ENCODE results near the gene KCP. TPM values are rescaled to one million over a fixed set of nuclear protein-coding genes. Genes with fewer than 3 reads are reported as not detected.

KCP gene
- total RNA-seq, 1 donor from 2014 or later = 4.3 TPM

DNA sequence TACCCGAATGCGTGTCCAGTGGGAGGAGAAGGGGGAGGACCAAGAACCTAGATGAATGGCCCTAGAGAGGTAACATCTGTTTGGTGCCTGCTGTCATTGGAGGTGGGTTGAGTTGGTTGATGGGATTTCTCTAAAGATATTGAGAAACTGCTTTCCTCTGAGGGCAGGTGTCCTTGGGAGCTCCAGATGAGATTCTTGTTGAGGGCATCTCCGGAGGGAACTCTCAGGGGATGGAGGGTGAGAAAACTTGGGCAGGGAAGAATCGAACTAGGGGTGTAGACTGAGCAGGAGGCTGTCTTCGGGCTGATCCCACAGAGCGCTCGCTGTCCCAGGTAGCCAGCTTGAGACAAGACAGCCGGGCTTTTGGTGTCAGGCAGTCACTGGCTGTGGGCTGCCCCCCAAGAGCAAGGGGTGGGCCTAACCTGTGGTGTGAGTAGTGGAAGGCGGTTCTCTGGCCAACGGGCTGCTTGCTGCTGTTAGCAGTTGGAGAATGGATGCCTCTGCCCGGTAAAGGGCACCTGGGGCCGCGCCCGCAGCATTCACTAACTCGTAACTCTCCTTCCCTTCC lies 30.9 kb upstream of the KCP start:
- TF ChIP-seq, protein P1, sequence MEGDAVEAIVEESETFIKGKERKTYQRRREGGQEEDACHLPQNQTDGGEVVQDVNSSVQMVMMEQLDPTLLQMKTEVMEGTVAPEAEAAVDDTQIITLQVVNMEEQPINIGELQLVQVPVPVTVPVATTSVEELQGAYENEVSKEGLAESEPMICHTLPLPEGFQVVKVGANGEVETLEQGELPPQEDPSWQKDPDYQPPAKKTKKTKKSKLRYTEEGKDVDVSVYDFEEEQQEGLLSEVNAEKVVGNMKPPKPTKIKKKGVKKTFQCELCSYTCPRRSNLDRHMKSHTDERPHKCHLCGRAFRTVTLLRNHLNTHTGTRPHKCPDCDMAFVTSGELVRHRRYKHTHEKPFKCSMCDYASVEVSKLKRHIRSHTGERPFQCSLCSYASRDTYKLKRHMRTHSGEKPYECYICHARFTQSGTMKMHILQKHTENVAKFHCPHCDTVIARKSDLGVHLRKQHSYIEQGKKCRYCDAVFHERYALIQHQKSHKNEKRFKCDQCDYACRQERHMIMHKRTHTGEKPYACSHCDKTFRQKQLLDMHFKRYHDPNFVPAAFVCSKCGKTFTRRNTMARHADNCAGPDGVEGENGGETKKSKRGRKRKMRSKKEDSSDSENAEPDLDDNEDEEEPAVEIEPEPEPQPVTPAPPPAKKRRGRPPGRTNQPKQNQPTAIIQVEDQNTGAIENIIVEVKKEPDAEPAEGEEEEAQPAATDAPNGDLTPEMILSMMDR (IDR thresholded peaks at IDR 0.05; ENCODE audit: unreplicated experiment) = no peak
- no peaks in the 10 kb centered on the region for H3K9me3 Mint-ChIP-seq (ENCODE audit: unreplicated experiment)
- no peak overlapping the region for H3K27ac Mint-ChIP-seq (ENCODE audit: unreplicated experiment)
- H3K4me1 Mint-ChIP-seq (ENCODE audit: unreplicated experiment) = peaks cover 14% of the 10 kb centered on the region
- no peak for DNase-seq (ENCODE audit: low spot score)
- H3K36me3 Mint-ChIP-seq (ENCODE audit: low read depth, unreplicated experiment) = peaks cover 5% of the 10 kb centered on the region
- H3K4me3 Mint-ChIP-seq (ENCODE audit: unreplicated experiment) = no peak overlapping the region
- peaks cover 12% of the 10 kb centered on the region for H3K27me3 Mint-ChIP-seq (ENCODE audit: unreplicated experiment)

DNA sequence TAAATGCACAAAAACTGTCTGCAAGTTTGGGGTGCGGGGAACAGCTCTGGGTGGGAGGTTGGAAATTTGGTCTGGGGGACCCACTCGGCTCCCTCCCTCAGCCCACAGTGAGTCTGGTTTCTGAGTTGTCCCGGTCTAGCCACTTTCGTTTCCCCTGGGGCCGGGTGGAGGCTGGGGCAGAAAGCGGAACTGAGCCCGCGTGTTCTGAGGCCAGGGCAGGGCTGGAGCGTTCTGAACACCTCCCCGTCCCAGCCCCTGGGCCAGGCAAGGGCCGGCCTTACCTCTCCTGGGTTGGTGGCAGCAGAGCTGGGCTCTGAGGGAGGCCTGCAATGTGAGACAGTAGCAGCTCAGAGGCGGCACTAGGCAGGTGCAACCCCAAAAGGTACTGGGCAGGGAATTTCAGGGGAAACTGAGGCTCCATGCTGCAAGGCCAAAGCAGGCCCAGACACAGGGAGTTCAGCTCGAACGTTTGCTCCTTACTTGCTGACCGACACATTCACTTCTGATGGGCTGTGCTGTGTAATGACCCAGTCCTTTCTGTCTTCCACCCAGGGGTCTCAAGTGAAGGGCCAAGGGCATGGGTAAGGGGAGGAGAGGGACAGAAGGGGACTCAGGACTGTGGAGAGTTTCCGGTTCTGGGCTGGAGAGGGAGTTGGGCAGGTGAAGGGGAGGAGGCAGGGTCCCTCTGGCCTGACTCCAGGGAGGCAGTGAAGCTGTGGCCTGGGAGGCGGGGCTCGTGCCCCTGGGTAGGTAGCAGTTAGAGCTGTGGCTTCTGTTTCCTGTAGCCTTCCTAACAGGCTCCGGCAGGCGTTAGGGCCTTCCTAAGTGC lies 30.2 kb upstream of the KCP start:
- peaks cover 14% of the 10 kb centered on the region for H3K4me1 Mint-ChIP-seq (ENCODE audit: unreplicated experiment)
- no peak for DNase-seq (ENCODE audit: low spot score)
- no peak overlapping the region for H3K4me3 Mint-ChIP-seq (ENCODE audit: unreplicated experiment)
- no peaks in the 10 kb centered on the region for H3K9me3 Mint-ChIP-seq (ENCODE audit: unreplicated experiment)
- H3K27ac Mint-ChIP-seq (ENCODE audit: unreplicated experiment) = no peak overlapping the region
- H3K27me3 Mint-ChIP-seq (ENCODE audit: unreplicated experiment) = peaks cover 12% of the 10 kb centered on the region
- H3K36me3 Mint-ChIP-seq (ENCODE audit: low read depth, unreplicated experiment) = peaks cover 5% of the 10 kb centered on the region
- TF ChIP-seq, protein P1 (IDR thresholded peaks at IDR 0.05; ENCODE audit: unreplicated experiment) = no peak

DNA sequence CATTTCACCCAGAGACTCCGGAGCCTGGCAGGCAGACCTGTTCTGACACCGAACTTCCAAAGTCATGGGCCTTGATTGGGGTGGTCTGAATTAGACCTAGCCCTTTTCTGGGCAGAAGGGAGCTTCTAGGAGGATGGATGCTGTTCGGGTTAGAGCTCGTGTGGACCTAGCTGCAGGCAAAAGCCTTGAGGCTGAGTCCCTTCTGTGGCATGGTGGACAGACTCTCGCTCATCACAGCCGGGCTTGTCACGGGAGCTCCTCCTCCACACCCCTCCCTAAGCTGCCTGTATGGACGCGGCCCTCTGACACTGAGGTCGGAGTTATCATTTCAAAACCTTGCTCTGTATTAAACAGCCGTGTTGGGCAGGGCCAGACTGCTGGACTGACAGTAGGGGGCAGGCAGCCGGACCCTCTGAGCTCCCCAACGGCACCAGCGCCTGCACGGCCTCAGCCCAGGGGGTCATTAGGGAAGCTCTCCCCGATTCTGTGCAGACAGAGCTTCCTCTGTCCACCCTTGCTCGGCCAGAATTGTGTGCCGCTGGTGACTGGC lies 29.4 kb upstream of the KCP start:
- H3K27ac Mint-ChIP-seq (ENCODE audit: unreplicated experiment) = no peak overlapping the region
- peaks cover 12% of the 10 kb centered on the region for H3K27me3 Mint-ChIP-seq (ENCODE audit: unreplicated experiment)
- H3K36me3 Mint-ChIP-seq (ENCODE audit: low read depth, unreplicated experiment) = peaks cover 5% of the 10 kb centered on the region
- H3K9me3 Mint-ChIP-seq (ENCODE audit: unreplicated experiment) = no peaks in the 10 kb centered on the region
- H3K4me3 Mint-ChIP-seq (ENCODE audit: unreplicated experiment) = no peak overlapping the region
- peaks cover 14% of the 10 kb centered on the region for H3K4me1 Mint-ChIP-seq (ENCODE audit: unreplicated experiment)
- TF ChIP-seq, protein P1 (IDR thresholded peaks at IDR 0.05; ENCODE audit: unreplicated experiment) = no peak
- no peak for DNase-seq (ENCODE audit: low spot score)

DNA sequence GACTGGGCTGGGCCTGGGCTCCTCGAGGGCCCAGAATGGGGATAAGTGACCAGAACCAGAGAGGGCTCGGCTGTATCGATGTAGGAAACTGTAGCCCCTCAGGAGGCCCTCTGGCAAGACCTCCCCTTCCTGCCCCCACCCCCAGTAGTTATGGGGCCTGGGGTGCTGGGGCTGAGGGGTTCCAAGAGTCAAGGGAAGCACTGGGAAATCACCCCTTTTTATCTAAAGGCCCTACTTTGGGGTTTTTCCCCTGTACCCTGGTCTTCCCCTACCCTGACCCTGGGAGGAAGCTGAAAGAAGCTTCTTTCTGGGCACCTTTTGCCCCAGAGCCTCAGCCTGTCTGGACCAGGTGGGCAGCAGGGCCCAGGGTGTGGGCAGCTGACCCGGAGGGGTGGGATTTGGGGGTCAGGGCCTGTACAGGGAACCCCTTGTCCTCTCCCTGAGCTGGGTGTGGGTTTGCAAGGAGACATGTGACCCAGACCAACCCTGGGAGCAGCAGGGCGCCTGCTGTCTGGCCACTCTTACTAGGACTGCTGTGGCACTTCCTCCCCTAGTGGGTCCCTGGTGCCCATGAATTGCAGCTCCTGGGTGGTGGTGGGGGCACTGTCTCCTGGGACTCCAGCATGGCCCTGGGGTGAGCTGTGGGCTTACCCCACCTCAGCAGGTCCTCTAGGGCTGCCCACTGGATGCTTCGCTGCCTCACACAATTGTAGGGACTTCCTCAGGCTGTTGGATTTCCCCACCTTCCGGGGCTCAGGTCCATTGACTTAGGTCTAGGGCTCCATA lies 28.8 kb upstream of the KCP start:
- DNase-seq (ENCODE audit: low spot score) = no peak
- peaks cover 5% of the 10 kb centered on the region for H3K36me3 Mint-ChIP-seq (ENCODE audit: low read depth, unreplicated experiment)
- H3K4me3 Mint-ChIP-seq (ENCODE audit: unreplicated experiment) = no peak overlapping the region
- no peak overlapping the region for H3K27ac Mint-ChIP-seq (ENCODE audit: unreplicated experiment)
- TF ChIP-seq, protein P1 (IDR thresholded peaks at IDR 0.05; ENCODE audit: unreplicated experiment) = no peak
- H3K27me3 Mint-ChIP-seq (ENCODE audit: unreplicated experiment) = peaks cover 12% of the 10 kb centered on the region
- H3K4me1 Mint-ChIP-seq (ENCODE audit: unreplicated experiment) = peaks cover 14% of the 10 kb centered on the region
- no peaks in the 10 kb centered on the region for H3K9me3 Mint-ChIP-seq (ENCODE audit: unreplicated experiment)

Data from endothelial cell (in vitro differentiated cells).